ENCODE results near the gene SKI. TPM values are rescaled to one million over a fixed set of nuclear protein-coding genes. Genes with fewer than 3 reads are reported as not detected.

SKI gene
- total RNA-seq, 6 experiments from 2014 or later = 23.7 to 84.8 (median 31.4) TPM

GRCh38 chr1:2311184-2312032, 83.3 kb downstream of the SKI start:
- TF ChIP-seq POLR2A (IDR thresholded peaks at IDR 0.05) (no peak), CTCF (IDR thresholded peaks at IDR 0.05) (peak; percentile 18 to 28 (median 26))
- Histone ChIP-seq H3K27ac (no peak overlapping the region), H3K4me3 (no peak overlapping the region), H3K36me3 (peaks cover 0 to 27% (median 12%) of the 10 kb centered on the region in 4 donors), H3K27me3 (no peaks in the 10 kb centered on the region), H3K4me1 (peaks cover 0 to 19% (median 2%) of the 10 kb centered on the region in 4 donors), H3K9me3 (no peaks in the 10 kb centered on the region)
- DNase-seq = no peak
- 25% methylated on average over 3 of the region's 21 CpGs for WGBS (ENCODE audit: insufficient coverage, low coverage, low lambda C conversion rate, missing lambda C conversion rate)
- ATAC-seq = peak; percentile 11 to 45 (median 25)
- intact Hi-C loops (cut with DNase I) = loop anchor here in 1 of 2 donors (10.0 kb wide), 1 partner anchor 97 kb away; no protein-coding TSS in a partner anchor

GRCh38 chr1:2312160-2312514, 84.0 kb downstream of the SKI start:
- H3K4me1 ChIP-seq = peaks cover 0 to 19% (median 2%) of the 10 kb centered on the region in 4 donors
- H3K27ac ChIP-seq = no peak overlapping the region
- H3K9me3 ChIP-seq = no peaks in the 10 kb centered on the region
- peaks cover 0 to 20% (median 8%) of the 10 kb centered on the region in 4 donors for H3K36me3 ChIP-seq
- ATAC-seq (peak in 1 of 4 donors; percentile 3), DNase-seq (no peak)
- H3K27me3 ChIP-seq = no peaks in the 10 kb centered on the region
- 80% methylated on average over 1 of the region's 10 CpGs for WGBS (ENCODE audit: insufficient coverage, low coverage, low lambda C conversion rate, missing lambda C conversion rate)
- TF ChIP-seq POLR2A (IDR thresholded peaks at IDR 0.05) (no peak), CTCF (IDR thresholded peaks at IDR 0.05) (no peak)
- H3K4me3 ChIP-seq = no peak overlapping the region
- intact Hi-C loops (cut with DNase I) = loop anchor here in 1 of 2 donors (10.0 kb wide), 1 partner anchor 97 kb away; no protein-coding TSS in a partner anchor

- no peaks in the 10 kb centered on the region for H3K27me3 ChIP-seq
- H3K36me3 ChIP-seq = peaks cover 0 to 14% (median 6%) of the 10 kb centered on the region in 4 donors
- no peak overlapping the region for H3K4me3 ChIP-seq
- peak in 1 of 3 donors; percentile 72 for DNase-seq
- 44% methylated on average over 2 of the region's 24 CpGs for WGBS (ENCODE audit: insufficient coverage, low coverage, low lambda C conversion rate, missing lambda C conversion rate)
- ATAC-seq = peak; percentile 18 to 48 (median 46)
- H3K27ac ChIP-seq = peak overlapping the region in 2 of 3 donors; percentile 15 to 62
- peaks cover 0 to 19% (median 2%) of the 10 kb centered on the region in 4 donors for H3K4me1 ChIP-seq
- intact Hi-C loops (cut with DNase I) = loop anchor here in 1 of 2 donors (10.0 kb wide), 1 partner anchor 98 kb away; no protein-coding TSS in a partner anchor
- no peaks in the 10 kb centered on the region for H3K9me3 ChIP-seq
- TF ChIP-seq POLR2A (IDR thresholded peaks at IDR 0.05) (no peak), CTCF (IDR thresholded peaks at IDR 0.05) (no peak)
These were observed 84.6 kb downstream of the SKI start for GRCh38 chr1:2312515-2313301.

GRCh38 chr1:2313651-2314261, 85.6 kb downstream of the SKI start:
- Histone ChIP-seq H3K9me3 (no peaks in the 10 kb centered on the region), H3K27ac (peak overlapping the region; percentile 62 to 77 (median 64)), H3K4me3 (no peak overlapping the region), H3K4me1 (peaks cover 0 to 19% (median 2%) of the 10 kb centered on the region in 4 donors), H3K36me3 (peaks cover 0 to 4% (median 0%) of the 10 kb centered on the region in 4 donors), H3K27me3 (no peaks in the 10 kb centered on the region)
- 40% methylated on average over 1 of the region's 18 CpGs for whole genome bisulfite sequencing (ENCODE audit: insufficient coverage, low coverage, low lambda C conversion rate, missing lambda C conversion rate)
- DNase-seq (no peak), ATAC-seq (no peak)
- TF ChIP-seq CTCF (IDR thresholded peaks at IDR 0.05) = no peak
- no peak for TF ChIP-seq POLR2A (IDR thresholded peaks at IDR 0.05)
- intact Hi-C loops (cut with DNase I) = loop anchor here in 1 of 2 donors (10.0 kb wide), 1 partner anchor 99 kb away; no protein-coding TSS in a partner anchor
